ENCODE data around the gene ROGDI. TPM values are rescaled to one million over a fixed set of nuclear protein-coding genes. Genes with fewer than 3 reads are reported as not detected.

ROGDI gene
- total and polyA plus RNA-seq, 2 donors (not counting 3 experiments of a cell fraction or from before 2014, with no cell fraction given), result 12.0 to 36.9 TPM

GRCh38 chr16:4766875-4767628, 35.4 kb downstream of the ROGDI start, which contains the start of gene ZNF500:
Gene ZNF500, minus strand, starts transcription at chr16:4767162. Its CDS starts 1,184 bp downstream, at chr16:4765978.
- H3K9me1 ChIP-seq (replicated peaks; ENCODE audit: control insufficient read depth, extremely low read depth, insufficient read depth, low read length), result no peaks in the 10 kb centered on the region
- H3K4me2 ChIP-seq (ENCODE audit: insufficient read depth, low read length), result peak within 1 kb of the TSS; percentile 90
- H3K9me3 ChIP-seq (replicated peaks; ENCODE audit: control insufficient read depth, insufficient read depth, low read length), result no peaks in the 10 kb centered on the region
- peak within 1 kb of the TSS; percentile 46 to 98 (median 55) for H3K4me3 ChIP-seq (replicated peaks in 1 of 3; ENCODE audit: insufficient read depth in 1 of 3, low read depth in 1 of 3, low read length in 3 of 3)
- peak within 1 kb of the TSS; percentile 83 for H2AFZ ChIP-seq (ENCODE audit: low read depth, low read length)
- FAIRE-seq, result peak; percentile 98
- dilution Hi-C loops (cut with MboI; ENCODE audit: extremely low pct_ligation_motif_present, low sequenced_read_pairs) (no loop called here), intact Hi-C loops (cut with micrococcal nuclease) (loop anchor here (1.0 to 2.0 kb wide), 2 partner anchors 33 to 190 kb away; partner anchors contain the start of genes ANKS3 and DNAAF8)
- ChIA-PET CTCF (no interaction called here), POLR2A (interaction anchor here (1.0 kb wide), 1 partner anchor 33 kb away, joined by 4 read pairs; the partner anchor contains the start of gene DNAAF8)
- no peaks in the 10 kb centered on the region for H4K20me1 ChIP-seq (replicated peaks; ENCODE audit: control insufficient read depth, extremely low read depth, insufficient read depth, low read length)
- peak; percentile 97 for DNase-seq (ENCODE audit: low read depth, low spot score)
- BruUV-seq (replicated peaks), result no TSS peak
- peak within 1 kb of the TSS; percentile 42 for H3K27ac ChIP-seq (ENCODE audit: insufficient read depth, low read depth, low read length)
- H3K27me3 ChIP-seq (ENCODE audit: control insufficient read depth in 2 of 2, insufficient read depth in 2 of 2, low read length in 2 of 2), result no peaks in the 10 kb centered on the region
- peaks cover 15% of the 10 kb centered on the region for H3K4me1 ChIP-seq (ENCODE audit: control insufficient read depth, extremely low read depth, insufficient read depth, low read length)
- TF ChIP-seq MYC (IDR thresholded peaks at IDR 0.05; ENCODE audit: low read depth, low read length), result no peak
- no peak for TF ChIP-seq JUN (IDR thresholded peaks at IDR 0.05; ENCODE audit: borderline replicate concordance, insufficient read depth, insufficient read length, low read depth)
- peak; percentile 3 for TF ChIP-seq MAX (IDR thresholded peaks at IDR 0.05; ENCODE audit: insufficient read depth, insufficient read length)
- no peak for TF ChIP-seq CTCF (IDR thresholded peaks at IDR 0.05; ENCODE audit: extremely low read depth in 1 of 2, insufficient read depth in 1 of 2, low read depth in 1 of 2, low read length in 2 of 2)
- no peak for TF ChIP-seq FOS (IDR thresholded peaks at IDR 0.05; ENCODE audit: borderline replicate concordance, insufficient read depth, low read length)
- peak; percentile 85 for TF ChIP-seq POLR2A (IDR thresholded peaks at IDR 0.05; ENCODE audit: low read depth, low read length)
- no peak for TF ChIP-seq GATA2 (IDR thresholded peaks at IDR 0.05; ENCODE audit: insufficient read depth, insufficient read length, low read depth, low read length)
- peak; percentile 87 for TF ChIP-seq POLR2AphosphoS5 (IDR thresholded peaks at IDR 0.05; ENCODE audit: insufficient read depth, low read depth, low read length)
- no peak for TF ChIP-seq EZH2 (IDR thresholded peaks at IDR 0.05; ENCODE audit: borderline replicate concordance, low read depth, low read length, severe bottlenecking)
- peaks cover 12% of the 10 kb centered on the region for H3K79me2 ChIP-seq (ENCODE audit: control insufficient read depth, insufficient read depth, low read length)
- peak within 1 kb of the TSS; percentile 77 for H3K9ac ChIP-seq (replicated peaks; ENCODE audit: extremely low read depth, insufficient read depth, low read length)
- peaks cover 4 to 20% of the 10 kb centered on the region in 2 experiments for H3K36me3 ChIP-seq (ENCODE audit: control insufficient read depth in 2 of 2, extremely low read depth in 1 of 2, insufficient read depth in 2 of 2, low read length in 2 of 2)
